GM18502 (cell line): ENCODE measurements around the gene AFAP1L1.

Source experiments
- ATAC-seq: cut with Tn5 transposase; IDR thresholded peaks from one replicate; pipeline ENCODE4 v1.9.1; 2021; ENCODE audit warnings: mild to moderate bottlenecking; ENCODE audit not compliant: unreplicated experiment, poor library complexity

Gene AFAP1L1

GRCh38 chr5:149271716-149272563 lies at the start of gene AFAP1L1:
Gene AFAP1L1 (plus strand): TSS chr5:149271859. CDS start chr5:149271969, 110 bp downstream.
- no peak for ATAC-seq

- no peak for ATAC-seq
Measured at GRCh38 chr5:149223081-149223848, 48.4 kb upstream of the AFAP1L1 start.

GRCh38 chr5:149224282-149224681 lies 47.4 kb upstream of the AFAP1L1 start:
- ATAC-seq, result no peak

- ATAC-seq, result no peak
Measured at GRCh38 chr5:149227168-149227826, 44.4 kb upstream of the AFAP1L1 start.

- no peak for ATAC-seq
Measured at GRCh38 chr5:149228618-149229297, 42.9 kb upstream of the AFAP1L1 start.

- ATAC-seq, result no peak
Measured at GRCh38 chr5:149229298-149229937, 42.2 kb upstream of the AFAP1L1 start.

GRCh38 chr5:149235841-149236240 lies 35.8 kb upstream of the AFAP1L1 start:
- no peak for ATAC-seq

- no peak for ATAC-seq
Measured at GRCh38 chr5:149237662-149238061, 34.0 kb upstream of the AFAP1L1 start.

GRCh38 chr5:149238540-149238939 lies 33.1 kb upstream of the AFAP1L1 start:
- no peak for ATAC-seq

GRCh38 chr5:149239917-149240316 lies 31.7 kb upstream of the AFAP1L1 start:
- ATAC-seq, result no peak

- ATAC-seq, result peak; percentile 81
Measured at GRCh38 chr5:149240354-149240998, 31.2 kb upstream of the AFAP1L1 start.

GRCh38 chr5:149242339-149242738 lies 29.3 kb upstream of the AFAP1L1 start:
- no peak for ATAC-seq

- no peak for ATAC-seq
Measured at GRCh38 chr5:149246906-149247305, 24.8 kb upstream of the AFAP1L1 start.

GRCh38 chr5:149247726-149248125 lies 23.9 kb upstream of the AFAP1L1 start:
- ATAC-seq, result no peak

- ATAC-seq, result no peak
Measured at GRCh38 chr5:149251546-149251945, 20.1 kb upstream of the AFAP1L1 start.

GRCh38 chr5:149254506-149254905 lies 17.2 kb upstream of the AFAP1L1 start:
- ATAC-seq, result no peak

- ATAC-seq, result no peak
Measured at GRCh38 chr5:149256451-149256850, 15.2 kb upstream of the AFAP1L1 start.

- no peak for ATAC-seq
Measured at GRCh38 chr5:149257131-149257530, 14.5 kb upstream of the AFAP1L1 start.
